Kasumi-1 (cell line): Measurements from ENCODE around the gene IKBKE.
A peak's percentile ranks its signal among the peaks of the same experiment; 100 is the strongest.

Experiments used
- DNase-seq, 2 experiments: peaks; one replicate each; lab custom pipeline; 2025; lab: John Stamatoyannopoulos, UW

Gene IKBKE

DNA sequence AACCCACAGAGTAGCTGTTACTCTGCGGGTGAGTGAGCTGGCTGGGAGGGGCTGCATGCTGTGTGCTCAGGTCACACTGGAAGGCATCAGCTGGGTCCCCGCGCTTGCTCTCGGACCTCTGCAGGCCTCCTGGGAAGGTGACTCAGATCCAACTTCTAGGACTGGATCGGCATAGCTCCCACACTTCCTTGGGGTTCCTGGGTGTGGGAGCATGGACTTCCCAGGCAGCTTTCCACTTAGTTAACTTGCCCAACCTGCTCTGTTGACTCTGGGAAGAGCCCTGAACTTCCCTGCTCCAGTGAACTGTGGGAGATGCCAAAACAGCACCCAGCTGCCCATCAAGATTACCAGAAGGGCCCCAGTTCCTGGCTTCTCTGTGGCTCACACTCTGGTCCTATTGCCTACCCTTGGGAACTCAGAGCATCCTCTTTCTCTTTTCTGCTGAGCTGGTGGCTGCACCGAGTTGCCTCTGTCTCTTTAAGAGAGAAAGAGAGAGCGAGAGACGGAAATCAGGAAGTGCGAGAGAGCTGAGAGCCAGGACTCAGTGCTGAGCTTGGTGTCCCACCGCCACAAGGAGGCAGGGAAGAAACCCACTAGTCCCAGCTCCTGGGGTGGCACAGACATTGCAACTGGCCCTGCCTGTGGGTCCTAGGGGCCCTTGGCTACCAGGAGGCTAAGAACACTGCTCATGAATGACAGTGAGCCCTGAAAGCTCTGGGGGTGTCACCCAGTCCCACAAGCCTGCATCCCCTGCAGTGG, at the start of gene IKBKE:
IKBKE (plus strand) TSS at position 544 of the 759 bp plus-strand sequence. CDS start 2,752 bp downstream, outside the sequence.
- DNase-seq = peak; percentile 96 to 98

DNA sequence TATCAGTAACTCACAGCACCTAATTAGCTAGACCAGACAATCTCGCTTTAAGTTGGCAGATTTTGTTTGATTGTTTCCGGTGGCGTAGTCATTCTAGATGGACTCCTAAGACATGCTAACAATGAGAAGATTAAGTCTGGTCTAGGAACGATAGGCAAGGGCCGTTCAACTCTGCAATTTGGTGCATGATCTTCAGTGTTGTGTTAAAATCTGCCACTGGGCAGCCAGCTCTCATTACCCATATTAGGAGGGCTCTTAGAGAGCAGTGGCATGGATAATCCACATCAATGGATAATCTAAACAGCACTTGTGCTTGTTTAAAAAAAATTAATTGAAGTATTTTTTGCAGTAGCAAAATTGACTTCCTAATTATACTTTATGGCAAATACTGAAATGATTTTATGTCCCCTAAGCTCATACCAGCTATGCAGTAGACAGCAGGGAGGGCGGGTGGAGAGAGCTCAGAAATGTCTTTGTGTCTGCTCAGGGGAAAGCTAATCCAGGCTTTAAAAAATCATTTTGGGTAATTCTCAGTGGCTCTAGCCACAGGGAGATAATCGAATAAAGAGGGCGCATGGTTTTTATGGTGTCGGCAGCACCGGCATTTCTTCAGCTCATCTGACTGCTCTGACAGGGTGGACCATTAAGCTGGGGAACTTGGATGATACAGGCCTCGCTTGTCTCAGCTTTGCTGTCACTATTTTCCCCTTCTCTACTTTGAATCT, 48.5 kb upstream of the IKBKE start:
- no peak for DNase-seq

DNA sequence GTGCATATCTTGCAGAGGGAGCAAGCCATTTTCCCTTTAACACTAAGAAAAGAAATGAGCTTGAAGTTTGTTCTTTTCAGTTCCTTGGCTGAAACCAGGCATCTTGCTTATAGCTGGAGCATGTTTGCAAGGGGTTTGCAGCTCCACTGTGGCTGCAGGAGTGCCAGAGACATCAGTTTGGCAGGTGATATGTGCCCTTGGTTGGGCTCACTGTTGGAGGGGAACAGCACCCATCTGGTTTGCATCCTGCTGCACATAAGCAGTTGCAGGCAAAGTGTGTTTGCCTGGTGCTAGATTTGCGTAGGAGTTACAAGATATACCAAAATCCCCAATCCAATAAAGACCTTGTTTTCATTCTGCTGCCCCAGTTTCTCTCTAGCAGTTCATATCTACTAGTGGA, 47.8 kb upstream of the IKBKE start:
- no peak for DNase-seq

DNA sequence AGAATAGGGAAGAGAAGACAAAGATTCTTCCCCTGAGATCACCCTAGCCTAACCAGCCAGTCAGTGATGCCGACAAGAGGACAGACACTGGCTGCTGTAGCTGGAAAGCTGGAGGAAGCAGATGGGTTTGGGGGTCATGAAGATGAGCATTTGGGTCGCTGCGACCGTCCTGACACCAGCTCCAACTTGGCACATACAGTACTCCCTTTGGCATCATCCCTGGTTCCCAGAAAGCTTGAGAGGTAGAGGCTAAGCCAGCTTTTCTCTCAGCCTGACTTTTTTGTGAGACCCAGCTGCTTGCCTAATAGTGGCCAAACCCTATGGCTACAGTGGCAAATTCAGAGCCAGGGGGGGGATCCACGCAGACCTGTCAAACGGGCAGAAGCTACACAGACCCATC, 43.0 kb upstream of the IKBKE start:
- DNase-seq = no peak

DNA sequence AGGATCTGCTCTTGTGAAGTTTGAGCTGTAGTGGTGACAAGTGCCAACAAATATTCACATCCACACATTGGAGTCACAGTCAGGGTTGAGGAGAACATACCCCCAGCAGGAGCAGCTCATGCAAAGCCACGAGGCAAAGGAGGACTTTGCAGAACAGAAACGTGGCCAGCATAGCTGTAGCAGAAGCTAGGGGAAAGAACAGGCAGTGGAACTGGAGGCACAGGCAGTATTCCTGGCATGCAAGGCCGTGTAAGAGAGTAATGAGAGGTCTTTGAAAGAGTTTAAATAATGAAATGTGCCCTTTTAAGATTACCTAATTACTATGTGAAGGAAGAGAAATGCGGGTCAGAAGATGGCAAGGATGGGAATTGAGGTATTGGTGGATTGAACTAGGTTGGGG, 40.9 kb upstream of the IKBKE start:
- no peak for DNase-seq

DNA sequence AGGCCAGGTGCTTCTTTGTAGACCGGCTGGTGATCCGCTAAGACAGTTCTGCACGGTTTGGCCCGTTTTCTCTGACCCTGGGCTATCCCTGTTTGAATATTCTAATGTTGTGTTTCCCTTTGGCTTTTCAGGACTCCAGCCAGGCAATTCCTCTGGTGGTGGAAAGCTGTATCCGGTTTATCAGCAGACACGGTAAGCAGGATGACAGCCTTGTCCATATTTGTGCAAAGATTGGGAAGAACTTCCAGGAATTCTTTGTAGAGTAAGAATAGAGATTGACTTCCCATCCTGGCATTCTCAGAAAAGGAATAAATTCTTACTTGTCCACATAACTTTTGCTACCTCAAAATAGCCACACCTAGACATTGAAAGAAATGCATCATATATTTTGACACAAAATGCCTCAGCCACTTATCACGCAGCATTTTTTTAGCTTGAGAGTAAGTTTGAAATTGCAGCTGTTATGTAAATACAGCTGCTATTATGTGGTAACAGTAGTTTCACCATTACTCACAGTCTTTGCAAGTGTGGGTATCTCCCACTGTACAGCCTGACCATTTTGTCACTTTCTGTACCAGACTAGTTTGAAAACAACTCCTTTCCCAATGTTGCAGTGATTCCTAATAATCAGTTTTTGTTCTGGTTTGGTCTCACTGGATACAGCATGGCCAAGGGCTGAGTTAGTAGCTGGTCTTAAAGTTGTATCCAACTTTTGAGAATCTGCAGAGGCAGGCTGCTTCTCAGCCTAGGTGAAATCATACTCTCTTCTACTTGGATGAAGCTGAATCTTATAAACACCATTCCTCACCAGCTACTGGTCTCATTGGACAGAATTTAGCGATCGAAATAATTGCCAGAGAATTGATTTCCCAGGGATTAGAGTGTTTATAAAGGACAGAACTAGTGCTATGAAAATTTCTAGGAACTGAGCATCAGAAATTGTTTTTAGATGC, 40.0 kb upstream of the IKBKE start:
- DNase-seq = no peak

DNA sequence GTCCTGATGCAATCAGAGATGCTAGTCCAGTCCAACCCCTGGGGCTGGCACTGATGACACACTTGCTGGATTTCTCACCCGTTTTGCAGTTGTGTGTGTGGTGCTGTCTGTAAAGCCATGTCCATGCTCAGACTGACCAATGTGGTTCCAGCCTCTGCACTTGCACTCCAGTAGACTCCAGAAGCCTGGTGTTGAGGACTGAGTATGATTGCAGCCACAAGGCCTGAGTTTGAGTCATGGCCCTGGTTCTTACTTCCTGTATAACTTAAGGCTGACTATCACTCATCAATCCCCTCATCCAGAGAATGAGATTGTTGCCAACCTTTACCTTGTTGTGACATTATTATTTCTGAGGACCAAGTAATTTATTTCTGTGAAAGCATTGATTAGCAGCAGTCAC, 34.8 kb upstream of the IKBKE start:
- no peak for DNase-seq

DNA sequence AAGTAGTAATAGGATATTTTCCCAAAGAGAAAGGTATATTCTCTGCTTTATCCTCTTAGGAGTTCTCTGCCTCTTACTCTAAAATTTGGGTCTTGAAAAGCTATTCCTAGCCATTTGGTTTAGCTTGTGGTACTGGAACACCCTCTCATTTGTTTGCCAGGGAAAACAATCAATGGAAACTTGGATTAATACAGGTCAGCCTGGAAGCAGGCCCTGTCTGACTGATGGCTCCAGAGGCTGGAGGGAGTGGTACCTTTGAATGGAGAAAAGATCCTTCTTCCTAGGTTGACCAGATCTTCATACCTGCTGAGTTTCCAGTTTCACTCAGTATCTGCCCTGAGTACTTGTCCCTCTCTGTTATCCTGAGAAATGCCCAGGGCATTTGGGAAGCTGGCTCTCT, 31.7 kb upstream of the IKBKE start:
- no peak for DNase-seq

DNA sequence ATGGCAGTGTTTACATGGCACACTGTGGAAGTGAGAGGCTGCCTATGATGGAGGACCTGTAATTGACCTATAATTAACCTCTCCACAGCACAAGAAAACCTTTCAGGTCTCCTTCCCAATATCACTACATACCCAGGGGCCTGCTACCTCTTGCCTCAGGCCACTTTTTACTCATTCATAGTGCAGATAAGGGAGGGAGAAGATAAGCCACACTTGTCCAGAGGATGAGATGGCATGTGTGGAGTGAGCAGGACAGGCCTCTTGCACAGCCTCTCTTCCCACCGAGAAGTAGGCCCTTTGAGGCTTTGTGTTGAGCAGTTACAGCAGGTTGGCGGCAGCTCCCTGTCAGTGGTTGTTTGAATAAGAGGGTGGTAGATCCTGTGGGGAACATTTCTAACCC, 31.1 kb upstream of the IKBKE start:
- DNase-seq = no peak

DNA sequence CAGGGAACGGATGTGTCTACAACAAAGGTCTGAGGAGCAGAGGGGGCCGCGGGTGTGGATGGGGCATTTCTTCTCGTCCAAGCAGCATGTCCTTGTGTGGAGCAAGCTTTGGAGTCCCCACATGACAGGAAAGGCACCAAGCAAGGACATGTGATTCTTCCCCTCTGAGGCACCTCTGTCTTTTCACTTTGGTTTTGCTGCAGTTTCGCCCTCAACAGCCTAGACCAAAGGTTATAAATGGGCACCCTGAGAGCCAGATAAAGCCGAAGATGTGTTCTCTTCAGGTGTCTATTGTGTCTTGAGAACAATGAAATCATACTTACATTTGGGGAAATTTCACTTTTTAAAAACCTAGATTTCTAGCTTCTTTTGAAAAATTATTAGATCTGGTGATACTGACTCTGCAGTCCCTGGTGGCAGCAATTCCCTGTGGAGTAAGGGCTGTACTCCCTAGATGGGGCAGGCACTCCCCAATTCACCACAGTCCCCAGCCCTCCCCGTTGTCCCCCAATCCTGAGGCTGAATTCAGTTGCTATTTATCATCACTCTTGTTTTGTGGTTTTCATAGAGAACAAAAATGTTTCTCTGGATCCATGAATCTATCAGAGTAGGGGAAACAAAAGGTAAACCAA, 28.8 kb upstream of the IKBKE start:
- no peak for DNase-seq

DNA sequence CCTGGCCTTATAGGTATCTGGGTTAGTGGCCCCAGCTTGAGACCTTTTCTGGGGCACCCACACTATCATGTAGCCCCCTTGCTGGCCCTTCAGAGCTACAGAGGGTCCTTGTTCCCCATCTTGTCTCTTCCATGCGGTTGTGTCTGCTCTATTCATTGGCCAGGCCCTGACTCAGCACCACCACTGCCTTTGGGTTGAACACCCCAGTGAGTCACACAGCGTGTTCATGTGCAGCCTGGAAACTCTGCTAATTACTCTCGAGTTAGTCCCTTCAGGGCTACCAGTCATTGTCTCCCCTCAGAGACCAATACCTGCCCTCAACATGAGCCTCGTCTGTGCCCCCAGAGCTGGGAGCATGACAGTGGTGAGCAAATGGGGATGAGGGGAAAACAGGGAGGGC, 28.2 kb upstream of the IKBKE start:
- no peak for DNase-seq

DNA sequence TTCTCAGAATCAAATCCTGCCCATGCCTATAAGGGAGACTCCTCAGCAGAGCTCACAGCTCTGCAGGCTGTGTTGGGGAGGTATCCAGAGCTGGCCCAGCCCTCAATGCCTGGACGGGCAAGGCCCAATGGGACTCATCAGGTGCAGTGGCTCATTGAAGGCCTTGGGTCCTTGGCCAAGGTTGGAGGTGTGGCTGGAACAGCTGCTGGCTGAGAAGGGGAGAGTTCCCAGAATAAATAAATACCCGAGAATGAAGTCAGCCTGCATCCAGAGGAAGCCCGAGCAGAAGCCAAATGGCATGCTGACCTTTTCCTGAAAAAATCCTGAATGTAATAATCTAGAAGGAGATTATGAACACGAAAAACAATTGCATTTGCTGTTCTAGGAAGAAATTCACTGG, 25.2 kb upstream of the IKBKE start:
- DNase-seq = no peak

DNA sequence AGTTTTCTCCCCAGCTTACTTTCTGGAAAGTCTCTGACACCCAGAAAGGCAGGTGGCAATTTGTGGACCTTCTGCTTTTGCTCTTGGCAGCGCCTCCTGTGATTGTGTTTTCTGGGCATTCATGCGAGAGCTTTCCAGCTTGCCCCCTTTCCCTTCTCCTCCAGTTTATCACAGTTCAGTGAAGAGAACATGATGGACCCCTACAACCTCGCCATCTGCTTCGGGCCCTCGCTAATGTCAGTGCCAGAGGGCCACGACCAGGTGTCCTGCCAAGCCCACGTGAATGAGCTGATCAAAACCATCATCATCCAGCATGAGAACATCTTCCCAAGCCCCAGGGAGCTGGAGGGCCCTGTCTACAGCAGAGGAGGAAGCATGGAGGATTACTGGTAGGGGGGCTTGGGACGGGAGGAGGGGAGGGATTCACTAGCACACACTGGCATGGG, 24.3 kb upstream of the IKBKE start:
- DNase-seq = no peak

DNA sequence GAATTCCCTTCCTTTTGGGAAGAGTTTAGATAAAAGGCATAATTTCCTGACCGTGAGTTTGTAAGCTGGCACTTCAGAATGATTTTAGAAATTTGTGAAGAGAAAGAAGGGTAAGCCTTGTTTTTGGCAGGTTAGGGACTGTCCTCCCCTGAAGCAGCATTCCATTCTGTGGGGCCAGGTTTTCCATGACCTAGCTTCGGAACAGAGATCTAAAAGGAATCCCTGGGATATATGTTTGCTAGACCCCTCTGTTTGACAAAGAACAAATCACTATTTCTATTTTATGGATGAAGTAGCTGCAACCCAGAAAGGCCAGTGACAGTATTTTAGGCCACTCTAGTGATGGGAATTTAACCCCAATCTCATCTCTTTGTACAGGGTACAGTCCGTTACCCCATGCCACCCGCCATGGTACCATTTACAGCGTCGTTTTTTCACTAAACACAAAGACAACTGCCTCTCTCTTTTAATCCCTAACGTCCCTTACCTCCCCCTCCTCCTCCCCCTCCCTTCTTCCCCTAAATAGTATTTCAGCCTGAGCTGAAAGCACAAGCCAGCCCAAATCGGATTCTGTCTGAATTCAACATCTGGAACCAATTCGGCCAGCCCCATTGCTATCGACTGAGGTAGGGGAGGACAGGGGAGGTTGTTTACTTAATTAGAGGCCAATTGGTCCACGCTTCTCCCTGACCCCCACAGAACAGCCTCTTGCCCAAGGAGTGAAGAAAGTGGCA, 23.4 kb upstream of the IKBKE start:
- DNase-seq = no peak

DNA sequence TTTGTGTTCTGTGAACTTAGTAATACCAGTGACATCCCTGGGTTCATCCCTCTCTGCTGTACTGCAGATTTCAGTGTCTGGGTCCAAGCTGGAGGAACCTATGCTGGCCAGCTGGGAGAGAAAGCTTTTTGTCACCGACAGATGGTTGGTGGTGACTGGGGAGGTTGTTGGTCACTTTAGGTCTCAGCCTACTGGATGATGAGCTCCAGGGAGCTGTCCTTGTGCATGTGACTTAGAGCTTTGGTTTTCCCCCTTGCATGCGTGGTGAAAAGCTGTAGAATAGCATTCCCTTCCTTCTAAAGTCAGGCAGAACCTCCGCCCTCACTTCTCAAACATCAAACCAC, 22.9 kb upstream of the IKBKE start:
- no peak for DNase-seq

DNA sequence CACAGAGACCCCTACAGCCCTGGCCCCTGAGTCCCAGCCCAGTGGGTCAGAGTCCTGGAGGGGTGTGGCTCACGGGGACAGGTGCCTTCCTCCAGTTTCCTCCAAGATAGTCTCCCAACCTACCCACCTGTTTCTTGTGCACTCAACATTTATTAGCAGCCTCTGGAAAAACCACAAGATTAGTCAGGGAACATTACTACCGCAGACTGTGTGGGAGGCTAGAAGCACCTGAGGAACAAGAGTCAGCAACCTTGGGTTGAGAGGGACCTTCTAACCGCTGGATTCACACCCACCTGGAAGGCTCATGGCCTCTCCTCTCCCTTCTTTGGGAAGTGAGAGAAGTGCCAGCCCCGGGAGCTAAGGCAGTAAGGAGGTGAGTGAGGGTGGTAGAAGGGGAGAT, 22.5 kb upstream of the IKBKE start:
- DNase-seq = no peak

DNA sequence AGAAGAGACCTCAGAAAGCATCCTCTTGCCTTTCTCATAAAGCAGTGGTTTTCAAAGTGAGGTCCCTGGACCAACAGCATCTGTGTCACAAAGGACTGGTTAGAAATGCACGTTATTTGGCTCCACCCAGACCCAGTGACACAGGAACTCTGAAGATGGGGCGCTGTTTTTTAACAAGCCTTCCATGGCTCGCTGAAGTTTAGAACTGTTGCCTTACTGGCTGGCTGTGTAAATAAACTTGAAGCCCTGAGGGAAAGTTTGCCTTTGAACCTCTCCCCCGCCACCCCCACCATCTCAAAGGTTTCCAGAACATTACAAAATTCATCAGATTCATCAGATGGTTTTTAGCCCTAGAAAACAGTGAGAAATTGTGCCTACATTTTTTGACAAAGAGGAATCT, 21.8 kb upstream of the IKBKE start:
- no peak for DNase-seq

DNA sequence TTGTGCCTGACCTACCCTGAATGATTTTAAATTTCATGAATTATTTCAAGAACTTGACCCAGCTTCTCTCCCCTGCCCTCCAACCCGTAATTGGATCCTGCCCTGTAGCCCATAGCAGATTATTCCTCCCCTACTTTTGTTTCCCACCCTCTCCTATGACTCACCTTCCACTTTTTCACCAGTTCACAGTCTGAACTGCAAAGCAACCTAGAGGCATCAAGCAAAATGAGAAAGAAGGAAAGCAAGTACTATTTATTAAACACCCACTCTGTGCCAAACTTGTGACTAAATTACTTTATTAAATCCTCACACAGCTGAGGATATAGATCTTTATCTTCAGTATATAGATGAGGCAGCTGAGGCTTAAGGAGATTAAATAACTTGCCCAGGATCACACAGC, 20.7 kb upstream of the IKBKE start:
- no peak for DNase-seq

DNA sequence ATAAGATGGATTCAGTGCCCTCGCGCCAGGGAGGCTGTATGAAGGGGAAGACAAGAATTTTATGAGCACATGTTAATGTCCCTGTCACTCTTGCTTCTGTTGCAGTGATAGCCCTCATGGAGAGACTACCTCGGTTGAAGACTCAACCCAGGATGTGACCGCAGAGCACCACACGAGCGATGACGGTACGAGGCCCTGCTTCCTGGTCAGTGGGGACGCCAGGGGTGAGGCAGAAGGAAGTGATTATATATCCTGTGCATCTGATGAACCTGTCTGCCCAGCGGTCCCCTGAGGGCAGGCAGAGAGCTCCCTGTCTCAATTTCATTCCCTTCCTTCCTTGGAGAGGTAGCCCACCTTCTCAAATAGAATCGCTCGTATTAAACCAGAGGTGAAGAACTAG, 20.0 kb upstream of the IKBKE start:
- no peak for DNase-seq

DNA sequence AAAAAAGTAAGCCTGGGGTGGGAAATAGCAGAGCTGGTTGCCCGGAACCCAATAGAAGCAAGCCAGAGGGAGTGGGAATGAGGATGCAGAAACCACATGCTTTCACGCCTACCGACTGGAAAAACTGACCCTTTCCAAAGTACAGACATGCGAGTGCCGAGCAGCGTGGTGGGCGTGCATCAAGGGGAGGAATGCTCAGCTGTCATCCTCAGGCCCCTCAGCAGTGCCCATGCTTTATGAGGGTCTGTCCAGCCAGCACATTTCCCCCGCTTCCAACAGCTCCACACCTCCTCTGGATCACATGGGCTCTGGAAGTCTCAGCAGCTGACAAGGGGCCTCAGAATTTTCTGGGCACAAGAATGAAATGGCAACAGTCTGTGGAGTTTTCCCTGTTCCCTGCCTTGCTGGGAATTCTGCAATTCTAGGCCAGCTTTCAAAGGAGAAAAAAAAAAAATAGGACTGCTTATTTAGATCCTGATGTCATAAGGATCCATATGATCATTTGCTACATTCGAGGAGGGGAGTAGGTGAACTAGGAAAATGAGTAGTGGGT, 19.1 kb upstream of the IKBKE start:
- no peak for DNase-seq

DNA sequence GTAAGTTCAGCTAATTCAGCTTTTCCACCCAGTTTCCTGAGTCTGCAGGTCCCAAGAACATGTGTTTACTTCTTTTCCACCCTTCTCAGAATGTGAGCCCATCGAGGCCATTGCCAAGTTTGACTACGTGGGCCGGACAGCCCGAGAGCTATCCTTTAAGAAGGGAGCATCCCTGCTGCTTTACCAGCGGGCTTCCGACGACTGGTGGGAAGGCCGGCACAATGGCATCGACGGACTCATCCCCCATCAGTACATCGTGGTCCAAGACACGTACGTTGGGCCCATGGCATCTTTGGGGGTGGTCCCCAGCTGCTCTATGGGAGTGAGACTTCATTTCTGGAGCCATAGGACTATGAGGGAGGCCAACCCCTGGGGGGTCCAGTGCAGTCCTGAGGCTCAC, 17.2 kb upstream of the IKBKE start:
- no peak for DNase-seq
